HL-60 (cell line): ENCODE data around the gene CINP.

ENCODE experiments used
- GABPA ChIP-seq: IDR thresholded peaks from 2 replicates; pipeline ENCODE4 v1.6.1; 2012; ENCODE audit warnings: low read depth
- POLR2AphosphoS5 ChIP-seq: IDR thresholded peaks from 2 replicates; pipeline ENCODE4 v1.6.1; 2012; ENCODE audit warnings: low read depth
- SPI1 ChIP-seq: IDR thresholded peaks from 2 replicates; pipeline ENCODE4 v1.6.1; 2012; ENCODE audit warnings: low read depth, mild to moderate bottlenecking, borderline replicate concordance
- TF ChIP-seq, protein P1 (sequence below): IDR thresholded peaks from one replicate; pipeline ENCODE4 v1.5.1; 2011; ENCODE audit warnings: low read length, control low read depth, inconsistent platforms; ENCODE audit not compliant: insufficient read depth
- TF ChIP-seq, protein P2 (sequence below): IDR thresholded peaks from 2 replicates; pipeline ENCODE4 v1.6.1; 2012; ENCODE audit warnings: low read depth; ENCODE audit not compliant: insufficient replicate concordance

DNA sequence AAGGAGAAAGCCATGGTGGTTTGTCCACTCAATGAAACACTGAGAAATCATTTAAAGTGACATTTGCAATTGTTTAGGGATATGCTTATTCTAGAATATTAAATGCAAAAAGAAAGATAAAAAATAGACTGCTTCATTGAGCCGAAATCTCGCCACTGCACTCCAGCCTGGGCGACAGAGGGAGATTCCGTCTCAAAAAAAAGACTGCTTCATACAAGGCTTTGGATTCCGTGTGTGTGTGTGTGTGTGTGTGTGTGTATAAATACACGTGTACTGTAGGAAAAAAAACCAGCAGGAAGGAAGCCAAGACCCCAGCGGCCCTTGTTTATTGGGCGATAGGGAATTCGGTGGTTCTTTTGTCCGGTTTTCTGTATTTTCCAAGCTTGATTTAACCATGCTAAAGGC, 46.4 kb downstream of the CINP start:
- TF ChIP-seq POLR2AphosphoS5 (no peak), GABPA (0 out of 2 replicates have a peak, but pooled peaks have one; percentile 4), SPI1 (no peak)
- TF ChIP-seq, protein P1, sequence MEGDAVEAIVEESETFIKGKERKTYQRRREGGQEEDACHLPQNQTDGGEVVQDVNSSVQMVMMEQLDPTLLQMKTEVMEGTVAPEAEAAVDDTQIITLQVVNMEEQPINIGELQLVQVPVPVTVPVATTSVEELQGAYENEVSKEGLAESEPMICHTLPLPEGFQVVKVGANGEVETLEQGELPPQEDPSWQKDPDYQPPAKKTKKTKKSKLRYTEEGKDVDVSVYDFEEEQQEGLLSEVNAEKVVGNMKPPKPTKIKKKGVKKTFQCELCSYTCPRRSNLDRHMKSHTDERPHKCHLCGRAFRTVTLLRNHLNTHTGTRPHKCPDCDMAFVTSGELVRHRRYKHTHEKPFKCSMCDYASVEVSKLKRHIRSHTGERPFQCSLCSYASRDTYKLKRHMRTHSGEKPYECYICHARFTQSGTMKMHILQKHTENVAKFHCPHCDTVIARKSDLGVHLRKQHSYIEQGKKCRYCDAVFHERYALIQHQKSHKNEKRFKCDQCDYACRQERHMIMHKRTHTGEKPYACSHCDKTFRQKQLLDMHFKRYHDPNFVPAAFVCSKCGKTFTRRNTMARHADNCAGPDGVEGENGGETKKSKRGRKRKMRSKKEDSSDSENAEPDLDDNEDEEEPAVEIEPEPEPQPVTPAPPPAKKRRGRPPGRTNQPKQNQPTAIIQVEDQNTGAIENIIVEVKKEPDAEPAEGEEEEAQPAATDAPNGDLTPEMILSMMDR = no peak
- TF ChIP-seq, protein P2, sequence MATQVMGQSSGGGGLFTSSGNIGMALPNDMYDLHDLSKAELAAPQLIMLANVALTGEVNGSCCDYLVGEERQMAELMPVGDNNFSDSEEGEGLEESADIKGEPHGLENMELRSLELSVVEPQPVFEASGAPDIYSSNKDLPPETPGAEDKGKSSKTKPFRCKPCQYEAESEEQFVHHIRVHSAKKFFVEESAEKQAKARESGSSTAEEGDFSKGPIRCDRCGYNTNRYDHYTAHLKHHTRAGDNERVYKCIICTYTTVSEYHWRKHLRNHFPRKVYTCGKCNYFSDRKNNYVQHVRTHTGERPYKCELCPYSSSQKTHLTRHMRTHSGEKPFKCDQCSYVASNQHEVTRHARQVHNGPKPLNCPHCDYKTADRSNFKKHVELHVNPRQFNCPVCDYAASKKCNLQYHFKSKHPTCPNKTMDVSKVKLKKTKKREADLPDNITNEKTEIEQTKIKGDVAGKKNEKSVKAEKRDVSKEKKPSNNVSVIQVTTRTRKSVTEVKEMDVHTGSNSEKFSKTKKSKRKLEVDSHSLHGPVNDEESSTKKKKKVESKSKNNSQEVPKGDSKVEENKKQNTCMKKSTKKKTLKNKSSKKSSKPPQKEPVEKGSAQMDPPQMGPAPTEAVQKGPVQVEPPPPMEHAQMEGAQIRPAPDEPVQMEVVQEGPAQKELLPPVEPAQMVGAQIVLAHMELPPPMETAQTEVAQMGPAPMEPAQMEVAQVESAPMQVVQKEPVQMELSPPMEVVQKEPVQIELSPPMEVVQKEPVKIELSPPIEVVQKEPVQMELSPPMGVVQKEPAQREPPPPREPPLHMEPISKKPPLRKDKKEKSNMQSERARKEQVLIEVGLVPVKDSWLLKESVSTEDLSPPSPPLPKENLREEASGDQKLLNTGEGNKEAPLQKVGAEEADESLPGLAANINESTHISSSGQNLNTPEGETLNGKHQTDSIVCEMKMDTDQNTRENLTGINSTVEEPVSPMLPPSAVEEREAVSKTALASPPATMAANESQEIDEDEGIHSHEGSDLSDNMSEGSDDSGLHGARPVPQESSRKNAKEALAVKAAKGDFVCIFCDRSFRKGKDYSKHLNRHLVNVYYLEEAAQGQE = no peak
